C4-2B (cell line): ENCODE results near the gene DNPH1.

Source experiments
- H3K27ac ChIP-seq: fragments of 450-650 bp; 2 replicates; pipeline ENCODE4 v1.5.1; 2017
- ZFX ChIP-seq: fragments of 450-650 bp; IDR thresholded peaks from 2 replicates; pipeline ENCODE4 v1.6.1; 2017
- TF ChIP-seq, protein P1 (sequence below): fragments of 450-650 bp; conservative IDR thresholded peaks from 2 replicates; pipeline ENCODE4 v1.5.1; 2017; ENCODE audit warnings: mild to moderate bottlenecking

DNPH1 gene

DNA sequence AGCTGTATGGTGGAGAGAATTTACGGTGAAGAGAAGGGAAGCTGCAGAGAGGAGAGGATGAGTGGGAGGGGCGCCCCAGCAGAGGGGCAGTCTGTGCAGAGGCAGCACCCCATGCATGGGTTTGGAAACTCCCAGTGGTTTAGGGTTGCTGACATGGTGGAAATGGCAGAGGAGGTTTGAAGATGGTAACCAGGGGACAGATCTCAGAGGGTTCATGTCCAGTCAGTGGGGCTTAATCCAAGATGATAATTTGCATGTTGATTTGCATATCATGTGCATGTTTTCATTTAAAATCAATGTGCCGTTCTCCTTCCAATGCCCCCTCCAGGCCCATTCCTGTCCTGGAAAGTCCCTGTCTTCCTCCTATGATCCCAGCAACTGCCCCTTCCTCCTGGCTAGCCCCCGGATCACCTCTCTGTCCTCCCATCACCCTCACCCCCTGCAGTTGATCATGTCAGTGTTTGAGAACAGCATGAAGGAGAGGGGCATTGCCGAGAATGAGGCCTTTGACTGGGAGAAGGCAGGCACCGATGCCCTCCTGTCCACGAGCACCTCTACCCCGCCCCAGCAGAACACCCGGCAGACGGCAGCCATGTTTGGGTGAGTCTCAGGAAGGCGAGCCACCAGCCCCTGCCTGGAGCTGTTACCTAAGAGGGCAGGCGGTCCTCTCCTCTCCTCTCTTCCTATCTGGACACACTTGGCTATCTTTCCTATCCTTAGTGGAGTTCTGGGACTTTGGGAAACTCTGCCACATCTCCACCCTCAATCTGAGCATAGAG is 28.3 kb upstream of the DNPH1 start:
- H3K27ac ChIP-seq, result no peak overlapping the region
- no peak for TF ChIP-seq ZFX
- TF ChIP-seq, protein P1, sequence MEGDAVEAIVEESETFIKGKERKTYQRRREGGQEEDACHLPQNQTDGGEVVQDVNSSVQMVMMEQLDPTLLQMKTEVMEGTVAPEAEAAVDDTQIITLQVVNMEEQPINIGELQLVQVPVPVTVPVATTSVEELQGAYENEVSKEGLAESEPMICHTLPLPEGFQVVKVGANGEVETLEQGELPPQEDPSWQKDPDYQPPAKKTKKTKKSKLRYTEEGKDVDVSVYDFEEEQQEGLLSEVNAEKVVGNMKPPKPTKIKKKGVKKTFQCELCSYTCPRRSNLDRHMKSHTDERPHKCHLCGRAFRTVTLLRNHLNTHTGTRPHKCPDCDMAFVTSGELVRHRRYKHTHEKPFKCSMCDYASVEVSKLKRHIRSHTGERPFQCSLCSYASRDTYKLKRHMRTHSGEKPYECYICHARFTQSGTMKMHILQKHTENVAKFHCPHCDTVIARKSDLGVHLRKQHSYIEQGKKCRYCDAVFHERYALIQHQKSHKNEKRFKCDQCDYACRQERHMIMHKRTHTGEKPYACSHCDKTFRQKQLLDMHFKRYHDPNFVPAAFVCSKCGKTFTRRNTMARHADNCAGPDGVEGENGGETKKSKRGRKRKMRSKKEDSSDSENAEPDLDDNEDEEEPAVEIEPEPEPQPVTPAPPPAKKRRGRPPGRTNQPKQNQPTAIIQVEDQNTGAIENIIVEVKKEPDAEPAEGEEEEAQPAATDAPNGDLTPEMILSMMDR, result no peak

DNA sequence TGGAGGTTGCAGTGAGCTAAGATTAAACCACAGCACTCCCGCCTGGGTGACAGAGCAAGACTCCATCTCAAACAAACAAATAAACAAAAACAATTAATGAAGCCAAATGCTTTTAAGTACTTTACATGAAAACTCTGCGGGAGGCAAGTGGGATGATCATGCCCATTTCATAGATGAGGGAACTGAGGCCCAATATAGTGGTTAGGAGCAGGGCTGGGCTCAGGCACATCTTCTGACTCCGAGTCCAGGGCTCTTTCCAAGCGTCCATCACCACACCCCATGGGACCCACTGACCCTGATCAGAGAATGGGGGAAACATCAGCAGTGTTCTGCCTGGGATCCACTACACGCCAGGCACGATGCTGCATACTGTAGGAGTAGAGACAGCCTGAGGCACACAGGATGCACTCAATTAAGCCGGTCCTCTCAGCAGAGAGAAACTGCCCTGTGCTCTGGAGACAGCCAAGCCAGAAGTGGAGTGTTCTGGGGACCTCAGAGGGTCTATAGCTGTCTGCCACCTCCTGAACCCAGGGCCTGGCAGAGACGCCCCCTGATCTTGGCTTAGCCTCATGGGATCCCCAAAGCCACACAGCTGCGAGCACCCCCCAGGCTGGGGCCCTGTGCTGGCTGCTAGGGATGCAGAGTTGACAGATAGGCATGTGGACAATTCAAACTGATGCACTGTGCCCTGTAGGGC is 27.5 kb upstream of the DNPH1 start:
- no peak for TF ChIP-seq ZFX
- TF ChIP-seq, protein P1, result no peak

DNA sequence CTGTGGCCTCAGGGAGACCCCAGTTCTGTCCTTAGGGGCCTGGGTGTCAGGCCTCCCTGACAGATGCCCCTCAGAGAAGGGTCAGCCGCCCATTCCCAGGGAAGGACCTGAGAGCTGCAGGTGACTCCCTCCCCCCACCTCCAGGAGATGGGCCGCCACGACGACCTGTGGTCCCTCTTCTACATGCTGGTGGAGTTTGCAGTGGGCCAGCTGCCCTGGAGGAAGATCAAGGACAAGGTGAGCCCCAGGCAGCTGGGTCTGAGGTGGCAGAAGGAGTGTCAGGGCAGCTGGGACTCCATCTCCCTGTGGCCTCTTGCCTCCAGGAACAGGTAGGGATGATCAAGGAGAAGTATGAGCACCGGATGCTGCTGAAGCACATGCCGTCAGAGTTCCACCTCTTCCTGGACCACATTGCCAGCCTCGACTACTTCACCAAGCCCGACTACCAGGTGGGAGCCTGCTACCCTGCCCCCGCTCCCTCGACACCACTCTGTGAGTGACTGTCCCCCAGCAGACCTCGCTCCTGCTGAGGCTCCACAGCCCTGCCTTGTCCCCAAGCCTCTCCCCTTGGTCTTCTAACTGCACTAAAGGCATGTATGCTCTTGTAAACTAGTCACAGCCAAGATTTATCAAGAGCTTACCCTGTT is 26.2 kb upstream of the DNPH1 start:
- TF ChIP-seq, protein P1, result no peak
- no peak for TF ChIP-seq ZFX
- no peak overlapping the region for H3K27ac ChIP-seq

More for the DNA sequence above, 27.5 kb upstream of the DNPH1 start:
- no peak overlapping the region for H3K27ac ChIP-seq

DNA sequence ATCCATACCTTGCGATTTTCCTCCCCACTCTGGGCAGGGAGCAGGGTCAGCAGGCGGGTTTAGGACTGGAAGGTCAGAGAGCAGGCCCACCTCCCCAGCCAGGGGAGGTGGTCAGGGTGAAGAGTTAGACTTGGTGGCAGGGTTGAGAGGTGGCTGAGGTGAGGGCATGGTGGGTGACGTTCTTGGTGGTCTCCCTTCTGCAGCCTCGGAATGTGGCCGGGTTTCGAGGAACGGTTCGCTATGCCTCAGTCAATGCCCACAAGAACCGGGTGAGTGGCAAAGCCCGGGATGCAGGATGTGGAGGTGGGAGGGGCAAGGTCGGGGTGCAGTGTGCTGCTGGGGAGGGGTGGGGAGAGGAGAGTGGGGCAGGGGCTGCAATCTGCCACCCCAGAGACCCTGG is 25.6 kb upstream of the DNPH1 start:
- no peak for TF ChIP-seq ZFX
- no peak overlapping the region for H3K27ac ChIP-seq

DNA sequence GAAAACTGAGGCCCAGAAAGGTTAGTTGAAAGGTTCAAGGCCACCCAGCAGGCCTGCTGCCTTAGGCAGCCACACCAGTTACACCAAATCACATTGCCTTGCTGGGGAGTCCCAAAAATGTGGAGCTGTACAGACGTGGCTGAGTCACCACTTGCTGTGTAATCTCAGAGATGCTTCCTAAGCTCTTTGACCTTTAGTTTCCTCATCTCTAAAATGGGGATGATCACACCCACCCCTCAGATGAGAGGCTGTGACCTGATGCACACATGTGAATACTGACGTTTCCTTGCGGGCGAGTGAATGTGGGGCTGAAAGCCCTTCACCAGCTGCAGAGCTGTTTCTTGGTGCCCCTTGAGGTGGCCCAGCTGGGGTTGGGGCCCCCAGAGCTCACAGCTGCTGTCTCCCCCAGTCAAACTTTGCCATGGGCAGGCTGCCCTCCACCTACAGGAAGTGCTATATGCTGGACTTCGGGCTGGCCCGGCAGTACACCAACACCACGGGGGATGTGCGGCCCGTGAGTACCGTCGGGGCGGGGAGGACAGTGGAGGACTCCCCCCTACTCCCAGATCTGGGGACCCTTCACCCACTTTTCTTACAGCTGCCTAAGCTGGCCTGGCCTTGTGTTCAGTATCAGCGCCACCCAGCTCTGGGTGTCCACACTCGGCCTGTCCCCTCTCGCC is 25.0 kb upstream of the DNPH1 start:
- TF ChIP-seq ZFX, result no peak
- TF ChIP-seq, protein P1, result no peak
- no peak overlapping the region for H3K27ac ChIP-seq

DNA sequence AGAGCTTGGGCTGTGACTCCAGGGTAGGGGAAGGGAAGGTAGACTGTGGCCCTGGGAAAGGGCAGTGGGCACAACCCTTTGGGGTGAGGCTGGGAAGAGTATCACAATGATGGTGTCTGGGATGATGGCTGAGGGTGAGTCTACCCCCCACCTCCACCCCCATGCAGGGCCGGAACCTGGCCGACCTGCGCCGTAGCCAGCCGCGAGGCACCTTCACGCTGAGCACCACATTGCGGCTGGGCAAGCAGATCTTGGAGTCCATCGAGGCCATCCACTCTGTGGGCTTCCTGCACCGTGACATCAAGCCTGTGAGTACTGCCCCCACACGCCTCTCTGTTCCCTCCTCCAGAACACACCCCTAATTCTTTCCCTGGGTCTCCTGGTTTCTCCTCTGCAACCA is 24.1 kb upstream of the DNPH1 start:
- no peak overlapping the region for H3K27ac ChIP-seq
- no peak for TF ChIP-seq ZFX
- TF ChIP-seq, protein P1, result no peak

DNA sequence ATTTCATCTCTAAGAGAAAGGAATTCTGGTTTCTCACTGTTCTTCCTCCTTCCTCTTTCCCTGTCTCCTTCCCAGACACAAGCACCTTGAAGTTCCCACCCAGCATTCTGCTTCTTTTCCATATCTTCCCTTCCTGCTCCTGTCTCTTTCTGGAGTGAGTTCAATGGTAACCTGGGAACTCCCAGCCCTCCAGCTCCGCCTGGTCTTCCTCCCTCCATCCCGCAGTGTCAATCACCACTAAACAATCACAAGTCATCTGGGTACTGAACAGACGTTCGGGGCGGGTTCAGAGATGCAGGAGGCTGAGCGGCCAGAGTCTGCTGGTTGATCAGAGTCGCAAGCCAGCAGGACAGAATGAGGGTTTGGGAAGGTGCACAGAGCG is 21.7 kb upstream of the DNPH1 start:
- TF ChIP-seq, protein P1, result no peak
- H3K27ac ChIP-seq, result no peak overlapping the region
